ENCODE results near the gene ZNF577.
"Not testable (repeated sequence)": the region's sequence is repeated elsewhere in the genome, so short reads cannot be mapped to it uniquely, and the experiment has no call there.

Gene ZNF577

DNA sequence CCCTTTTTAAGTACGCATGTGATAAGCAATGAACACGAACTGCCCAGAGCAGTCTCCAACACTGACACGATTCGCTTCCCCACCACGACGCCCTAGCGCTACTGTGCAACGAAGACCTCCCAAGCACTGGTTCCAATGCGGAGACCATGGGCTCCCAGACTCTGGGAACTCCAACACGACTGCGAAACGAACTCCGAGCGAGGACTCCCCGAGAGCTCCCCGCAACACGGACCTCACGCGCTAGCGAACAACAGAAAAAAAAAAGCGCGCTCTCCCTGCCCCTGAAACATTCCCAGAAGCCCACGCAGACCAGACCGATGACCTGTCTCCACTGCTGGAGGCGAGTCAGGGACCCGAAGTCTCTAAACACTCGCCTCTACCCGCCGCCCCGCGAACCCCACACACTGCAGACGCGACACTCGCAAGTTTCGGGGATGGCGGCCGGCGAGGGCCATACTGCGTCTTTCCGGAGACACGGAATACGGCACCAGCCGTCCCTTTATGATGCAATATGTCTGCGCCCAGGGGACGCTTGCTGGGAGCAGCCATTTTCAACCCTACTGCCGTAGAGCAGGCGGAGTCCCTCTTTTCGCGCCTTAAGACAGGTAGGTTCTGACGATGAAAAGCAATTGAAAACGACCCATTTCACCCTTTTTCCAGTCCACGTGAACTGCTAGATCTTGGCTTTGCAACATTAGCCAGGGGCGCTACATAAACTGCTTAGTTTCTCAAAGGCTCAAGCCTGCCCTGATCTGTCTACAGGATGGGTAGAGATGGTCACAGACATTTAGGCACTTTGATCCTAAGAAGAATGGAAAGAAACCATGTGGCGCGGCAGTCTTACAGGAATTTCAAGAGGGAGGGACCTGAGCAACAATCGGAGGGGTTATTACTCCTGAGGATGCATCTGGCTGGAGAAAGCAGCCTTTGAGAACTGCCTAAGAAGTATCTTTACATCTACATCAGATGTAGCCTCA lies at the start of gene ZNF577:
ZNF577 (minus strand) TSS at position 430 of the 977 bp plus-strand sequence. CDS start 7,569 bp downstream, outside the sequence.
- peak; percentile 88 for DNase-seq (ENCODE audit: low spot score)

GRCh38 chr19:51931921-51932320 lies 44.2 kb upstream of the ZNF577 start:
- DNase-seq (ENCODE audit: low spot score) = no peak

DNA sequence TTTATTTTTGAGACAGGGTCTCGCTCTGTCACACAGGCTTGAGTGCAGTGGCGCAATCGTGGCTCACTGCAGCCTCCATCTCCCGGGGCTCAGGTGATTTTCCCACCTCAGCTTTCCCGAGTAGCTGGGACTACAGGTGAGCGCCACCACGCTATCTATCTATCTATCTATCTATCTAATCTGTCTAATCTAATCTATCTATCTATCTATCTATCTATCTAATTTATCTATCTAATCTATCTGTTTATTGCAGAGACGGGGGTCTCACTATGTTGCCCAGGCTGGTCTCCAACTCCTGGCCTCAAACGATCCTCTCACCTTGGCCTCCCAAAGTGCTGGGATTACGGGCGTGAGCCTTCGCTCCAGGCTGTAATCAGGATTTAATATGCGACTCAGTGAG lies 40.1 kb upstream of the ZNF577 start:
- DNase-seq (ENCODE audit: low spot score) = no peak

GRCh38 chr19:51926784-51927741 lies 39.3 kb upstream of the ZNF577 start, which contains the start of gene ZNF613:
ZNF613 (plus strand) TSS chr19:51927472; CDS start chr19:51936221, 8,749 bp downstream.
- DNase-seq (ENCODE audit: low spot score) = peak; percentile 90

DNA sequence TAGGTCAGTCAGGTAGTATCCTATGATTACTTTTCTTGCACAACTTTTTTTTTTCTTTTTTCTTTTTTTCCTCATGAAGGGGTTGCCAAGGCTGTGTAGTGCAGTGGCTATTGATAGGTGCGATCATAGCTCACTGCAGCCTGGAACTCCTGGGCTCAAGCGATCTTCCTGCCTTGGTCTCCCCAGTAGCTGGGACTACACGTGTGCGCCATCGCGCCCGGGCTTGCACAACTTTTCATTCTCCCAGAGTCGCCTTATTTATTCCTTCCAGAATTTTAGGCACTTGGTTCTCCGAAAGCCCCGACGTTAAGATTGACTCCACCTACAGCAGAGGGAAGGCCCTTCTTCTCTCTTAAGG lies 38.7 kb upstream of the ZNF577 start:
- no peak for DNase-seq (ENCODE audit: low spot score)

GRCh38 chr19:51921949-51922348 lies 34.2 kb upstream of the ZNF577 start:
- no peak for DNase-seq (ENCODE audit: low spot score)

GRCh38 chr19:51919606-51920005 lies 31.9 kb upstream of the ZNF577 start:
- no peak for DNase-seq (ENCODE audit: low spot score)

DNA sequence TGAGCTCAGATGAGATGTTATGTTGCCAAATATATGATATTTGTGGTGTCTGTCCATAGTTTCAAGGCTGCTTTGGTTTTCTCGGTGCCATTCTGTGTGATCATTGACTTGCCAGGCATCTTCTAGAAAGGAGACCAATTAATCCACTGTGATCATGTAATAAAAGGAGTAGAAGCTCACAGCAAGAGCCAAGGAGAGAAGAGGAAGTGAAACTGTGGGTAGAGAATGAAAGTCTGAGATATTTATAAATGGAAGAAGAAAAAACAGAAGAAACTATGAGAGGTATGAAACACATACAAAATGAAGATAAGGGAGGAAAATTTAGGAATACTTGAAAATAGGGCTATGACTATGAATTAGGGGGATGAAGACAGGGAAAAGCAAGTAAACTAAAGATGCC lies 28.4 kb upstream of the ZNF577 start:
- DNase-seq (ENCODE audit: low spot score) = no peak

GRCh38 chr19:51915324-51915867 lies 27.6 kb upstream of the ZNF577 start:
- DNase-seq (ENCODE audit: low spot score) = no peak

- DNase-seq (ENCODE audit: low spot score) = not testable (repeated sequence)
Measured at GRCh38 chr19:51907981-51908380, 20.2 kb upstream of the ZNF577 start.

DNA sequence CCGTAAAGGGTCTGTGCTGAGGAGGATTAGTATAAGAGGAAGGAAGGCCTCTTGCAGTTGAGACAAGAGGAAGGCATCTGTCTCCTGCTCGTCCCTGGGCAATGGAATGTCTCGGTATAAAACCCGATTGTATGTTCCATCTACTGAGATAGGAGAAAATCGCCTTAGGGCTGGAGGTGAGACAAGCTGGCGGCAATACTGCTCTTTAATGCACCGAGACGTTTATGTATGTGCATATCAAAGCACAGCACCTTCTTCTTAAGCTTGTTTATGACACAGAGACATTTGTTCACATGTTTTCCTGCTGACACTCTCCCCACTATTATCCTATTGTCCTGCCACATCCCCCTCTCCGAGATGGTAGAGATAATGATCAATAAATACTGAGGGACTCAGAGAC lies 18.4 kb upstream of the ZNF577 start:
- DNase-seq (ENCODE audit: low spot score) = not testable (repeated sequence)

- not testable (repeated sequence) for DNase-seq (ENCODE audit: low spot score)
Measured at GRCh38 chr19:51905639-51906038, 17.9 kb upstream of the ZNF577 start.

DNA sequence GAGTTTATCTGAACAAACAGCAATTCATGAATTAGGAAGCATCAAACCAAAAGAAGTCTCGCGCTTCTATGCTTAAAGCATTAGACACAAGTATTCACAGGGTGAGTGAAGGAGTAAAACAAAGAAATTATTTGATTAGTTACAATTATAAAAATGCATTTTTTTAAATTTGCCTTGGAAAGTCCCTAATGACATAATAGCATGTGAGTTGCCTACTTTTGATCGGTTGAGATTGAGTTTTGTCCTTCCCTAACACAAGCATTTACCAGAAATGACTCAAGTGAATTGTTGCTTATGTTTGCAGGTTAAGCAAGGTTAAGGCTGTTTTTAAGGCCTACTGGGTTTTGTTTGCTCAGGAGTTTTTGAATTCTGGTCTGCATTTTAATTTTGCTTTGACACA lies 17.5 kb upstream of the ZNF577 start:
- DNase-seq (ENCODE audit: low spot score) = no peak

DNA sequence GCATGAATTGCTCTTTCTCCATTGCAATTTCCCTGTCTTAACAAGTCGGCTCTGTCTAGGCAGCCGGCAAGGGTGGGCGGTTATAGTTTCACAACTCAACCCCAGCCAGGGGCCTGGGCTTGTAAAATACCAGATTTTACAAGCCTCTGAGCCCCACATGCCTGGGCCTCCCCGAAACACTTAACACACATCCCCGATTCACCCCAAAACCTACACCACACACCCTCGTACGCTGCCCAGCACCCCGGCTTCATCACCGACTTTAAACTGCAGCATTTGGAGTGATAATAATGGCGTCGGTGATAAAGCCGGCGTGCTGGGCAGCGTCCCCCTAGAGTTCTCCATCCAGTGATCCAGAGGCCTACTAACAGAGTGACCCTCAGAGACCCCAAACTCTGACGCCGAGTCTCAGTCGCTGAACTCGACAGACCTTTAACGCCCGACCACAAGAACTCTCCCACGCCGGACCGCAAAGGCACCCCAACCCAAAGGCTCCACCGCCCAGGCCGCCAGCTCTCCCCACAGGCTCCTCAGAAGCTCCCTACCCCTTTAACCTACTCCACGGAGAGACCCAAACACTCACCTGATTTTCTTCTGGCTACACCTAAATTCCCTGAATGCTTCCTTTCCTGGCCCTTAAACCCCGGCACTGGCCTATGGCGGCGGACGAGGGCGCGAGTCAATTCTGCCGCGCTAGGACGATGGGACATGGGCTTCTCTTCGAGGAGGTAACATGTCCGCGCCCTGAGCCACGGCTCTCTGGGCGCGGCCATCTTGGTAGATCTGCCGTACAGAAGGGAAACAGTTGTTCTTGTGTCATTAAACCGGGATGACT lies 16.8 kb upstream of the ZNF577 start, which contains the start of gene ZNF649:
ZNF649 (minus strand) TSS at position 687 of the 835 bp plus-strand sequence. CDS start 4,910 bp downstream, outside the sequence.
- DNase-seq (ENCODE audit: low spot score) = peak; percentile 86

GRCh38 chr19:51903192-51903591 lies 15.4 kb upstream of the ZNF577 start:
- no peak for DNase-seq (ENCODE audit: low spot score)

GRCh38 chr19:51901860-51902259 lies 14.1 kb upstream of the ZNF577 start:
- DNase-seq (ENCODE audit: low spot score) = no peak

DNA sequence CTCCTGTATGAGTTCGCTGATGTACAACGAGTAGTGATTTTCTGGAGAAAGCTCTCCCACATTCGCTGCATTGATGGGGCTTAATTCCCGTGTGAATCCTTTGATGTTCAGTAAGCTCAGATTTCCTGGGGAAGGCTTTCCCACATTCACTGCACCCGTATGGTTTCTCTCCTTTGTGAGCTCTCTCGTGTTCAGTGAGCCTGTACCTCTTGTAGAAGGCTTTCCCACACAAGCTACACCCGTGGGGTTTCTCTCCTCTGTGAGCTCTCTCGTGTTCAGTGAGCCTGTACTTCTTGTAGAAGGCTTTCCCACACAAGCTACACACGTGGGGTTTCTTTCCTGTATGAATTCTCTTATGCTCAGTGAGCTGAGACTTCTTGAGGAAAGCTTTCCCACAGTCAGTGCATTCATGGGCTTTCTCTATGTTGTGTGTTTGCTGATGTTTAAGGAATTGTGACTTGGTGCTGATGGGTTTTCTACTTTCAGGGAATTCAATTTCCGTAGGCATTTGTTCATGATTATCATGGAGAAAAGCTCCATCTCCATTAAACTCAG lies 3.5 kb upstream of the ZNF577 start:
- no peak for DNase-seq (ENCODE audit: low spot score)

DNA sequence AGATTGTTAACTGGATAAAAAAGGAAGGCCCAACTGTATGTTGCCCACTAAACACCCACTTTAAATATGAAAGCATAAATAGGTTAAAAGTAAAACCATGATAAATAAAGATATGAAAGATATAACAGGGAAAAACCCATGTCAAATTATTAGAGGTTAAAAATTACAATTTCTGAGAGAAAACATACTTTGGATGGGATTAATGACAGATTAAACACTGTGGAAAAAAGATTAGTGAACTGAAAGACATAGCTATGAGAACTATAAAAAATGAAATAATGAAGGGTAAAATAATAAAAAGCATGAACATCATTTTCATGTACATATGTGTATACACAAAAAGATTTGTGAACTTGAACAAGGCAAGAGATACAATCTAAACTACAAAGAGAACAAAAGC lies 2.2 kb upstream of the ZNF577 start:
- no peak for DNase-seq (ENCODE audit: low spot score)

- DNase-seq (ENCODE audit: low spot score) = no peak
Measured at GRCh38 chr19:51884713-51885112, 3.0 kb downstream of the ZNF577 start.

GRCh38 chr19:51882518-51882917 lies 5.2 kb downstream of the ZNF577 start:
- DNase-seq (ENCODE audit: low spot score) = no peak

DNA sequence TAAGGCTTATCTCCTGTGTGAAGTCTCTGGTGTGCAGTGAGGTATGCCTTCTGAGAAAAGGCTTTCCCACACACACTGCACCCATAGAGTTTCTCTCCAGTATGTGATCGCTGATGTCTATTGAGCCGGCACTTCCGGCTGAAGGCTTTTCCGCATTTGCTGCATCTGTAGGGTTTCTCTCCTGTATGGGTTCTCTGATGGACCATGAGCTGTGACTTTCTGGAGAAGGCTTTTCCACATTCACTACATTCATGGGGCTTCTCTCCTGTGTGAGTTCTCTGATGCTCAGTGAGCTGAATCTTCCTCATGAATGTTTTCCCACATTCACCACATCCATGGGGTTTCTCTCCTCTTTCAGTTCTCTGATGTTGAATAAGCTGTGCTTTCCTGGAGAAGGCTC lies 14.7 kb downstream of the ZNF577 start:
- DNase-seq (ENCODE audit: low spot score) = no peak
